MM.1S (cell line): ENCODE data around the gene TSHZ2.

ENCODE experiments used
- DNase-seq: peaks from one replicate; pipeline ENCODE4 v3.0.0-alpha.2; 2015
- H2AFZ ChIP-seq: fragments of 300-600 bp; sonication (generic); 2 replicates; pipeline ENCODE4 v1.6.0; 2016; ENCODE audit warnings: antibody characterized with exemption, low read length
- H3F3A ChIP-seq: fragments of 300-600 bp; sonication (generic); 2 replicates; pipeline ENCODE4 v1.6.1; 2016; ENCODE audit warnings: mild to moderate bottlenecking, antibody characterized with exemption, low read length, moderate library complexity, mixed read lengths; ENCODE audit not compliant: insufficient read depth
- H3K27ac ChIP-seq: fragments of 300-600 bp; sonication (generic); 2 replicates; pipeline ENCODE4 v1.5.1; 2016; ENCODE audit warnings: mild to moderate bottlenecking, low read length
- H3K27me3 ChIP-seq: fragments of 300-600 bp; sonication (generic); replicated peaks from 2 replicates; pipeline ENCODE4 v1.6.0; 2016; ENCODE audit warnings: low read length; ENCODE audit not compliant: insufficient read depth
- H3K36me3 ChIP-seq: fragments of 300-600 bp; sonication (generic); replicated peaks from 2 replicates; pipeline ENCODE4 v1.6.1; 2016; ENCODE audit warnings: mild to moderate bottlenecking, low read length, mixed read lengths; ENCODE audit not compliant: insufficient read depth
- H3K4me1 ChIP-seq: fragments of 300-600 bp; sonication (generic); 2 replicates; pipeline ENCODE4 v1.6.1; 2016; ENCODE audit warnings: low read length, mixed read lengths
- H3K4me2 ChIP-seq: fragments of 300-600 bp; sonication (generic); 2 replicates; pipeline ENCODE4 v1.6.0; 2016; ENCODE audit warnings: low read depth, low read length
- H3K4me3 ChIP-seq: fragments of 300-600 bp; sonication (generic); 2 replicates; pipeline ENCODE4 v1.5.1; 2016; ENCODE audit warnings: low read length, mixed read lengths
- H3K79me2 ChIP-seq: fragments of 300-600 bp; sonication (generic); 2 replicates; pipeline ENCODE4 v1.6.1; 2016; ENCODE audit warnings: mixed run types, low read length, mixed read lengths
- H3K9ac ChIP-seq: fragments of 300-600 bp; sonication (generic); 2 replicates; pipeline ENCODE4 v1.6.1; 2016; ENCODE audit warnings: low read length, mixed read lengths
- H3K9me2 ChIP-seq: fragments of 300-600 bp; sonication (generic); replicated peaks from 2 replicates; pipeline ENCODE4 v1.6.1; 2016; ENCODE audit warnings: mild to moderate bottlenecking, low read length, mixed read lengths; ENCODE audit not compliant: insufficient read depth
- H3K9me3 ChIP-seq: fragments of 300-600 bp; sonication (generic); replicated peaks from 2 replicates; pipeline ENCODE4 v1.6.1; 2016; ENCODE audit warnings: mild to moderate bottlenecking, low read length, mixed read lengths; ENCODE audit not compliant: insufficient read depth
- H4K20me1 ChIP-seq: fragments of 300-600 bp; sonication (generic); 2 replicates; pipeline ENCODE4 v1.6.1; 2016; ENCODE audit warnings: mild to moderate bottlenecking, low read length, moderate library complexity, mixed read lengths; ENCODE audit not compliant: insufficient read depth
- EZH2 ChIP-seq: fragments of 300-600 bp; sonication (generic); optimal IDR thresholded peaks from 2 replicates; pipeline ENCODE3; 2017; ENCODE audit warnings: low read depth, mild to moderate bottlenecking, antibody characterized with exemption, low read length, mixed read lengths
- EZH2phosphoT487 ChIP-seq: fragments of 300-600 bp; sonication (generic); IDR thresholded peaks from 2 replicates; pipeline ENCODE4 v1.6.1; 2018; ENCODE audit warnings: antibody characterized with exemption, low read length
- TF ChIP-seq, protein P1 (sequence below): fragments of 300-600 bp; sonication (generic); IDR thresholded peaks from 2 replicates; pipeline ENCODE4 v1.5.1; 2016; ENCODE audit warnings: antibody characterized with exemption, low read length, mixed read lengths

The TSHZ2 gene

GRCh38 chr20:53395188-53395923 is 423.2 kb downstream of the TSHZ2 start:
- no peaks in the 10 kb centered on the region for H4K20me1 ChIP-seq
- H3K4me2 ChIP-seq, result no peak overlapping the region
- DNase-seq, result no peak
- no peaks in the 10 kb centered on the region for H3K9me2 ChIP-seq
- H3K36me3 ChIP-seq, result no peaks in the 10 kb centered on the region
- no peaks in the 10 kb centered on the region for H3F3A ChIP-seq
- TF ChIP-seq EZH2phosphoT487, result no peak
- H3K27me3 ChIP-seq, result no peaks in the 10 kb centered on the region
- no peaks in the 10 kb centered on the region for H3K4me1 ChIP-seq
- no peaks in the 10 kb centered on the region for H3K9me3 ChIP-seq
- no peak overlapping the region for H3K4me3 ChIP-seq
- H3K27ac ChIP-seq, result no peak overlapping the region
- H3K79me2 ChIP-seq, result no peaks in the 10 kb centered on the region
- no peak overlapping the region for H3K9ac ChIP-seq
- H2AFZ ChIP-seq, result no peak overlapping the region

- Histone ChIP-seq H3K4me3 (no peak overlapping the region), H3K9me2 (no peaks in the 10 kb centered on the region), H4K20me1 (no peaks in the 10 kb centered on the region), H2AFZ (no peak overlapping the region), H3K9me3 (no peaks in the 10 kb centered on the region), H3K4me2 (no peak overlapping the region), H3K27ac (no peak overlapping the region), H3K79me2 (no peaks in the 10 kb centered on the region), H3K9ac (no peak overlapping the region), H3F3A (no peaks in the 10 kb centered on the region), H3K36me3 (no peaks in the 10 kb centered on the region), H3K4me1 (no peaks in the 10 kb centered on the region), H3K27me3 (no peaks in the 10 kb centered on the region)
- TF ChIP-seq, protein P1, sequence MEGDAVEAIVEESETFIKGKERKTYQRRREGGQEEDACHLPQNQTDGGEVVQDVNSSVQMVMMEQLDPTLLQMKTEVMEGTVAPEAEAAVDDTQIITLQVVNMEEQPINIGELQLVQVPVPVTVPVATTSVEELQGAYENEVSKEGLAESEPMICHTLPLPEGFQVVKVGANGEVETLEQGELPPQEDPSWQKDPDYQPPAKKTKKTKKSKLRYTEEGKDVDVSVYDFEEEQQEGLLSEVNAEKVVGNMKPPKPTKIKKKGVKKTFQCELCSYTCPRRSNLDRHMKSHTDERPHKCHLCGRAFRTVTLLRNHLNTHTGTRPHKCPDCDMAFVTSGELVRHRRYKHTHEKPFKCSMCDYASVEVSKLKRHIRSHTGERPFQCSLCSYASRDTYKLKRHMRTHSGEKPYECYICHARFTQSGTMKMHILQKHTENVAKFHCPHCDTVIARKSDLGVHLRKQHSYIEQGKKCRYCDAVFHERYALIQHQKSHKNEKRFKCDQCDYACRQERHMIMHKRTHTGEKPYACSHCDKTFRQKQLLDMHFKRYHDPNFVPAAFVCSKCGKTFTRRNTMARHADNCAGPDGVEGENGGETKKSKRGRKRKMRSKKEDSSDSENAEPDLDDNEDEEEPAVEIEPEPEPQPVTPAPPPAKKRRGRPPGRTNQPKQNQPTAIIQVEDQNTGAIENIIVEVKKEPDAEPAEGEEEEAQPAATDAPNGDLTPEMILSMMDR, result no peak
- TF ChIP-seq EZH2phosphoT487 (no peak), EZH2 (no peak)
- no peak for DNase-seq
Observed at GRCh38 chr20:53399083-53399482, 426.9 kb downstream of the TSHZ2 start.

GRCh38 chr20:53399592-53400335 is 427.6 kb downstream of the TSHZ2 start:
- TF ChIP-seq, protein P1, result no peak
- Histone ChIP-seq H3K27ac (no peak overlapping the region), H3K79me2 (no peaks in the 10 kb centered on the region), H3K9me3 (no peaks in the 10 kb centered on the region), H3K9me2 (no peaks in the 10 kb centered on the region), H2AFZ (no peak overlapping the region), H3K4me2 (no peak overlapping the region), H4K20me1 (no peaks in the 10 kb centered on the region), H3K9ac (no peak overlapping the region), H3K4me1 (no peaks in the 10 kb centered on the region), H3K27me3 (no peaks in the 10 kb centered on the region), H3F3A (no peaks in the 10 kb centered on the region), H3K36me3 (no peaks in the 10 kb centered on the region), H3K4me3 (no peak overlapping the region)
- no peak for DNase-seq
